UCSD-AML1 (cell line): ENCODE results near the gene HIVEP3.

Experiments
- DNase-seq: peaks from one replicate; lab custom pipeline; 2025; ENCODE audit not compliant: unreplicated experiment; lab: John Stamatoyannopoulos, UW

The HIVEP3 gene

DNA sequence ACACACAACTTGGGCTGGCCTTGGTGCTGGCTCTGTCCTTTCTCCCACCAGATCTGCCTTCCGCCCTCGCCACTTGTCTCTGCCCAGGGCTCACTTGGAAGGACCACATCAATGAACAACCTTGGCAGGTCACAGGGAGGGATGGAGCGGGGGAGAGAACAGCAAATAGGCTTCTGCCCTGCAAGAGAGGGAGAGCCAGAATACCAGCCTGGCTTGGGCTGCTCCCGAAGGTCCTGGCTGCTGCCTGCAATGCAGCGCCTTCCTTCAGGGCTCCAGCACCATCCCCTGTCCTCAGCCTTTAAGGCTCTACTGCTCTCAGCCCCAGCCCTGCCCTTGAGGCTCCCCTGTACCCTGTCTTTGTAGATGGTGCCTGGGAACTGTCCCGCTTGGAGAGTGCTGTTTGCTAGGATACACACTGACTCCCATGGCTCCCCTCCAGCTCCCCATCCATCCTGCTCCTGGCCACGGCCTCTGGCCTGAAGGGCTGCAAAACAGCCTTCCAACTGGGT lies 43.8 kb downstream of the HIVEP3 start:
- DNase-seq = no peak

DNA sequence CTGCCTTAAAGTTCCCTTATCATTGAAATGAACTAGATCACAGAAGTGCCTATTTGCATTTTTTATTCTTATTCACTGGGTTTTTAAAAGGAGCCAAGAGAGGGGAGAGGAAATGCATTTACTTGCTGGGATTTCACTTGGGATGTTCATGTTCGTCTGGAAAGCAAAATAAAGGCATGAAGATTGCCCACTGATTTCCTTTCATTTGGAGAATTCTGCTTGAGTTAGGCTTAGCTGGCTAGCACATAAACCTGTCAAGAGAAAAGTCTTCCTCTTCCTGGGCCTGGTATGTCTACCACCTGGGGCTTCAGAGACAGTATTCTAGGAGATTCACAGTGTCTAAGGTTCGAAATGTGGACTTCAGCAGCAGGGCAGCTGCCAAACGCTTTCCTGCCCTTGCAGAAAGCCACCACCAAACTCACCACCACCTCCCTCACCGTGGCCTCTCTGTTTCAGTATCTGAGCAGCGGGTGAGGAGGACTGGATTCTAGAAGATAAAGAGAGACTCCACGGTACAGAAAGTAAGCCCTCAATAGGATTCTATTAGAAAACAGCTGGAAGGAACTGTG lies 44.5 kb downstream of the HIVEP3 start:
- no peak for DNase-seq

DNA sequence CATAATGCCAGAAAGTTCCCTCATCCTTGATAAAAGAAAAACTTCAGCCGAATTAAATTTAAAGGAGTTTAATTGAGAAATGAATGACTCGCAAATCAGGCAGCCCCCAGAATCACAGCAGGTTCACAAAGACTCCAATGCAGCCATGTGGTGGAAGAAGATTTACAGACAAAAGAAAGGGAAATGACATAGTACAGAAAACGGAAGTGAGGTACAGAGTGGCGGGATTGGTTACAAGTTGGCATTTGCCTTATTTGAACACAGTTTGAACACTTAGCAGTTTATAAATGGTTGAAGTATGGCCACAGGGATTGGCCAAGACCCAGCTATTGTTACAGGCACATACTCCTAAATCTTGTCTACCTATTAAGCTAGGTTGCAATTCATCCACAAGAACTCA lies 46.6 kb downstream of the HIVEP3 start:
- DNase-seq = no peak

DNA sequence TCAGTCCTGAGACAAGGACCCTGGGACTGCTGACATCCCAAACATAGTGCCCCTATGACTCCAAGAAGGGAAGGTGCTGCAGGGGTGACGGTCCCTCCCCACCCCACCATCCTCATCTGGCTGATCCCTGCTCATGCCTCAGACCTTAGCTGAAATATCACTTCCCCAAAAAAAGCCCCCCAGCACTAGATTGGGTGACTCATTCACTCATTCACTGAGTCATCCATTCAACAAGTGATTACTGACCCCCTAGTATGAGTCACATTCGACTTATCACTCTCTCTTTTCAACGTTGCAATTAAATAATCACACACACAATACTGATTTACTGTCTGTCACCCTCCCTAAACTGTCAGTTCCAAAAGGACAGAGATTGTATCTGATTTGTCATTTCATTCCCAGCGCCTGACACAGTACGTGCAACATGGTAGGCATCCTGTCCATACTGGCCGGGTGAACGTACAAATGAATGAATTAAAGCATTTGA lies 48.6 kb downstream of the HIVEP3 start:
- DNase-seq = no peak

DNA sequence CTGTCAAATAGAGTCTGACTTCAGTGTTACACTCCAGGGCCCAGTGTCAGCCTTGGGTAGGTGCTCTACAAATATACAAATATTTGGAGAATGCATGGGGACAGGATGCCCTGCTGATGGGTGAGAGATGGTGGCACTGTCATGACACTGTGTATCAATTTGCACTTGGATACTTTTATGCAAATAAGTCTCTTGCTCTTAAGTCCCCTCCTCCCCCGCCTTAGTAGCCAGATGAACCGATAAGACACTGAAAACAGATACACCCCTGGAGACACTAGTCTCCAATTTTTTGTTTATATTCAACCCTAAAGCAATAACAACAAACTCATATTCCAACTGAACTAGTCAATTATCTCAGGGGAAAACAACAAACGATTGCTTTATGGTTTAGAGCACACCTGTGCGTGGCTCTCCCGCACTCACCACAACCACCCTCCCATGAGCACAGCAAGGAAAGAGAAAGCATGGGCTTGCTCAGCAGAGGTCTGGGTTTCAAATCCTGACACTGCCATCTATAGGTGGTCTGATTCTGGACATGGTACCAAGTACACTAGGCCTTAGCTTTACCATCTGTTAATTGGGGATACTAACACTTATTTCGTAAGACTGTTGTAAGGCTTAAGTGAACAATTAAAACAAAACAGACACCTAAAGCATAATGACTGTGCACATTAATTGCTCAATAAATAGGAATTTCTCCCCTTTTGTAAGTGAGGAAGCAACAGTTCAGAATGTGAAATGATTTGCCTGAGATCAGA lies 50.3 kb downstream of the HIVEP3 start:
- no peak for DNase-seq

DNA sequence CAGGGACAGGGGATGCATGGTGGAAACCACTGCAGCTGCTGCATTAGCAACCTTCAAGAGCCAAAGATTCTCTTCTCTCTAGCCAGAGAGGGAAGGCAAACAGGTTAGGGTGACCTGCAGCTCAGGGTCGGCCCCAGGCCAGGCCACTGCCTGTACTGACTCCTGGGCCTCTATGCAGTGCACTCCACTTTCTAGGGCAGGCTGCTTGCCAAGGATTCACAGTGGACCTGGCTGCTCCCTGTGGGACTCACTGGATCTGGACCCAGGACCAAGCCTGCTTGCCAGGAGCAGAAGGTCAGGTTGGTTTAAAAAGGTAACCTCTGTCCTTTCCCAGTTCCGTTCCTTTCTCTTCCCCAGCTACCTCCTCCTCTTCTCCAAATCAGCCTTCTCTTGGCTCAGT lies 52.4 kb downstream of the HIVEP3 start:
- no peak for DNase-seq

DNA sequence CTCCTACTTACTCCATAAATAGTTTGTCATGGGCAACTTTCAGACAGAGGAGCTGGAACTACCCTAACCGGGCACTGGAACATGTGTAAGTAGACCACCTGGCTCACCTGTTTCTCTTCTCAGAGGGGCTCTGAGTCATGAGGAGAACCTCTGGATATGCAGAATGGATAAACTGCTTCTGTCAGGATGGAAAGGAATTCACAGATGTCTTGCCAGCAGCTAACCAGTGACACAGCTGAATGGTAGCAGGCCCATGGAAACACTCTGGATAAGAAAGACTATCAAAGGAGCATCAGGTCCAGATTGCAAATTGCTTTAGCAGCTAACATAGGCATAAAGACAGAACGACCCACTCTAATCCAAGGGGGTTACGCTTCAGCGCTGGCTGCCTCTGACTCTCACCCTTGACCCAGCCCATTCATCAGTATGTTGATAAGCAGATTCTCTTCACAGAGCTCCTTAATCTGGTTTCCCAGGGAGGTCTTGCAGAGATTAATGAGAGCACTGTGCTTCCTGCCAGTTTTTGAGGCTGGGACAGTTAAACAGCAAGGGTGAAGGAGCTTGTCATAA lies 54.2 kb downstream of the HIVEP3 start:
- DNase-seq = no peak

DNA sequence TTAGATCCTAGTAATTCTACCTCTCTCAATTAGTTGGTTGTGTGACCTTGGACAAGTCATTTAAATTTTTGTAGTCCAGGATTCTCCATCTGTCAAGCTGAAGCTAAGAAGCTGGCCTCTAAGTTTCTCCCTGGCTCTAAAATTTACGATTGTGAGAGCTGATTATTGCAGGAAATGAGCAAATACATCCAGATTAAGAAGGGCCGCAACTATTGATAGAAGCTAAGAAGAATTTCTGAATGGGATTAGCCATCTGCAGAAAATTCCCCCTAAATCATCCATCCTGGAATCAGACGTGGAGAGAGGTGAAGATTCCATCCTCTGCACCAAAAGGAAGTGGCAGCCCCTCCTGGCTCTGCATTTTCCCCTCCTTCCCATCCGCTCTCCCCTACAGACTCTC lies 55.0 kb downstream of the HIVEP3 start:
- no peak for DNase-seq

DNA sequence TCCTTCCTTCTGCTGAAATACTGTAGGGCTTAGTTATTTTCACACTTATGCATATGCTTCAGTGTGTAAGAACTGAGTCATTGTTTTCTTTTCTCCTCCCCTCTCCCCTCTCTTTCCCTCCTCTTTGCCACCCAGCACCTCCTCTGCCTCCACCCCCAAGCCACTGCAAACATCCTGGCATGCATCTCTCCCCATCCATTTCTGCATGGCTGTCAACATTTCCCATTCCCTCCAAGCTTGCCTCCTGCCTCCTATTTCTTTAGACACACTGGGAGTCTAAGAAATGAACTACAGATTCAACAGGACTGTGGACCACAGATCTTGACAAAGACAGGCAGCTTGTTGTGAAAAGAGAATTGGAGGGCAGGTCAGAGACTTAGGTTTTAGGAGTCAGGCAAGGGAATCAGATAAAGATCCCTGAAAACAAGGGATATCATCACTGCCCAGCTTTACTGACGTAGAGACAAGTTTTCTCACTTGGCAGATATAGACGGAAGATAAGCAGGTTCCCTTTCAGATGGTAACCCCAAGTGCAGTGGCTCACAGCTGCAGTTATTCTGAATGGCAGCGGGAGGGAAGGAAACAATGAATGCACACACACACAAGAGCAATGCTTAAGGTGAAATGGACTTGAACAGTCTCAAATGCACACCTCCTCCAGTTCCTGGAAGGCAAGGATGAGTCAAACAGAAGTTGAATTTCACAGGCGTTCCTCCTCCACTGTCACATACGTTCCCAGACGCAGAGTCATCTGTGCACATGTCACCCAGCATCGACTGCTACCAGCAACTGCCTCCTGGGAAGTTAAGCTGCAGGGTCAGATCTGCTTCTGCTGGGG lies 56.1 kb downstream of the HIVEP3 start:
- DNase-seq = no peak

DNA sequence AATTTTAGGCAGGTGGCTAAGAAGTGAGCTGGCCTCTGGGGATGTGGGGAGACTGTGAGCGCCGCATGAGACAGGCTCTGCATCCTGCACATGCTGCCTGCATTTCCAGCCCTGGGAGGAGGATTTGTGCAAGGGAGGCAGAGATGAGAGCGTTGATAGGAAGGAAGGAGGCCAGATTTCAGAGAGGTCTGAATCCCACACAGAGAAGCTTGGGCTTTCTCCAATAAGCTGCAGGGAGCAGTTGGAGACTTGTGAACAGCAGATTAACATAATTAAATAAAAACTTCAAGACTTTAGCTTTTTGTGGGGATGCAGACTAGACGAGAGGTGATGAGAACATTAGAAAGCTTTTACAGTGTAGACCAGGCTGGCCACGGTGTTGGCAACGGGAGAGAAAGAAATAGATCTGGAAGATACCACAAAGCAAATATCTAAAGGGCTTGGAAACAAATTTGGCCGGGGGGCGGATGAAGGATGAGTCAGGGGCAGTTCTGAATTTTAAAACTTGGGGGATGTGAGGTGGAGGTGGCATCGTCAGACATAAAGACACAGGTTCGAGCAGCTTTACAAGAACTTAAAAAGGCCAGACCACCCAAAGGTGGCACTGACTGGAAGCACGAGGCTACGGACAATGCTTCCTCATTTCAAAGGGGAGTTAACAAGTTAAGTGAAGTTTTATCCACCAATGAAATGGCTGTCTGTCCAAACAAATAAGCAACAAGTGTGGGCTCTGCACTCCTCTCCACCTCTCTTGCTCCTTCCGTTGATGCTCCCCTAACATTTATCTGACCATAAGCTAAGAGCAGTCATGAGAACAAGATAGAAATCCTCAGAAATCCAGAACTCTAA lies 57.0 kb downstream of the HIVEP3 start:
- no peak for DNase-seq

DNA sequence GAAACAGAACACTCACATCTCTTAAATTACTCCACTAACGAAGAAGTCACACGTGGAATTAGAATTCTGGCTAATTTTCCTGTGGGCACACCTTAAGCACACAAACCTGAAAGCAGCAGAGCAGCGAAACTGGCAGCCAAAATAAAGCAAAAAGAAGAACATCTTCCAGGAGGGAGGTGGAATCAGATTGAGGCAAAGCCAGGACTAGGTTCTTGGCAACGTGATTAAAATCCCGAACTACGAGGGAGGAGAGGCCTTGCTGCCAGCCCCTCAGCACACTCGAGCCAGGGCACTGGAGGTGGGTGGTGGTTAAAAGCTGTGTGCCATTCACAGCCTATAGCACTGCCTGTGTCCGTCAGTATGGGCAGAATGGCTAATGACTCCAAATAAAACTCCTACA lies 58.0 kb downstream of the HIVEP3 start:
- DNase-seq = no peak

DNA sequence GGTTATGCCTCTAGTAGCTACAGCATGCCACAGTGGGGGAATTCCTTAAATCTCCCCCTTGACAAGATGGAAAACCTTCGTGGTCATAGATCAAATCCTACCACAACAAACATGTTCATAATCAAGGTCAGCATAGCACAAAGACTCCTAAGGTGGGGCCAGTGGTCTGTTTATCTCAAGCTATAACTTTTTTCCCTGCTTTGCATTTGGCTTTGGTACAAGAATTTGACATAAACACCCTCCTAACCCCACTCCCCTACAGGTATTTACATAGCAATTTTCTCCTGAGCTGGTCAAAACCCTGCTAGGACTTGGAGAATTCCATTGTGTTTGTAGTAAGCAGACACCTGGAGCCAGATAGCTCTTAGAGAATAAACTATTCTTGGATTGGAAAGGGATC lies 58.5 kb downstream of the HIVEP3 start:
- no peak for DNase-seq

DNA sequence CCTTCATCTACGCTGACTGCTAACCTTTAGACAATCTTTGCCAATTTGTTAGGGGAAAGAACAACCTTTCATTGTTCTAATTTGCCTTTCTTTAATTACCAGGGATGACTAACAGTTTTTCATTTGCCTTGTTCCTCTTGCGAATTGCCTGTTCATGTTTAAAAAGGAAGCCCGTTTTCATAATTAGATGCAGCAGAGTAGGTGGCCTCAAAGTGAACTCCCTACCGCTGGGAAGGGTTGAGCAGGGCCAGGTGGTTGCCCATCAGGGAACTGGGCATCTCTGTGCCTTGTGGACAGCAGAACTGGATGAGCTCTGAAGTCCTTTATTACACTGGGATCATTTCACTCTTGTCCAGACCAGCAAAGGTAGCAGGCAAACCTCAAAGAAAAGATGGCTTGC lies 59.0 kb downstream of the HIVEP3 start:
- DNase-seq = no peak

DNA sequence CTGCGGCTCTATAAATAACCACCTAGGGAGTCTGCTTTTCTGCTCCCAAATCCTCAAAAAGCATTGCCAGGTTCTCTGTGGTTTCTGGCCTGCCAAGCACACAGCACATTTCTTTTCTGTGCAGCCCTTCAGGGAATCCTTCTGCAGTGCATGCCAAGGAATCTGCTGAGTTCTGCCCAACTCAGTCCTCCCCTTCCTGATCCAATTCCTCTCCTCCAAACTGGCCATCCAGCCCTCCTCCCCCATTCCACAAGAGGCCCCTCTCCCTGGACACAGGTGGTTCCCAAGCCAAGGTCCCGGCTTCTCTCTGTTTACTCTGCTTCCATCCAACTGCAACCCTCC lies 61.8 kb downstream of the HIVEP3 start:
- DNase-seq = no peak

DNA sequence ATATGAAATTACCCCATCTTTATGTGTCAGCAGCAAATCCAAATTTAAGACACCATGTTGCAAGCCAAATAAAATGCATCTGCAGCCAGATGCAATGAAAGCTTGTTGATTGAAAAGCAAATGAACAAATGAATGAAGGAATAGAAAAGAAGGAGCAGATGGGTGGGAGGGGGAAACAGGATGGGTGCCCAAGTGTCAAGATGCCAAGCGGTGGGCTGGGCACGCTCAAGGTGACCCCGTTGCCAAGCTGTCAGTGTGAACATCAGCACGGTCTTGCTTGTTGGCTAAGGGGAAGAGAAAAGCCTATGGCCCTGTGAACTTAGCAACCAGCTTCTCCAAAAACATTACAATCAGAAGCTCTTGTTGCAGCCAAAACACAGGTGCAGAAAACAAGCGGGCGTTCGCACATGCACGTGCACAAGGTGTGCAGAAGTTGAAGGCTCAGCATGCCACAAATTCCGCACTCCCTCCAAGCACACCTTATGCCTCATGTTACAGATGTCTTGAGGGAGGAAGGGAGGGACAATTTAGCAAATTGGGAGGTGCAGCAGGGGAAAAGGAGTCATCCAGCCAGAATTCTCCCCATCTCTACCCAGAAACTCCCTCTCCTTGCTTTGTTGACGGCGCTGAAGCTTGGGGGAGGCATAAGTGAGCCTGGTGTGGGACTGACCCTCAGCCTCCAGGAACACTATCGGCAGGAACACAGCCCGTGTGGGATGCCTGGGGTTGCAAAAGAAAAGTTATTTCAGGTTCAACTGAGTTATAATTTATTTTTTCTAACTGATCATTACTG lies 62.4 kb downstream of the HIVEP3 start:
- DNase-seq = no peak

DNA sequence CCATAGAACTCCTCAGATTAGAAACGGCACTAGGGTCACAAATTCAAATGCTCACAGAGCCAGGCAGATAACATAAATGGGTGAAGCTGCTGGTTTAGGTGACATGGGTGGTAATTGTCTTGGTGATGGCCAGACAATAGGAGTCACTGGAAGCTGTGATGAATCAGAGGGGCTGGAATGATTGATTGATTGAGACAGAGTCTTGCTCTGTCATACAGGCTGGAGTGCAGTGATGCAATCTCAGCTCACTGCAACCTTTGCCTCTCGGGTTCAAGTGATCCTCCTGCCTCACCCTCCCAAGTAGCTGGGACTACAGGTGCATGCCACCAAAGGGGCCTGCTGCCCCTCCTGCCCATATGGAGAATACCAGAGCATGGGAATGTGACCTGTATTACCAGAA lies 63.0 kb downstream of the HIVEP3 start:
- DNase-seq = no peak

DNA sequence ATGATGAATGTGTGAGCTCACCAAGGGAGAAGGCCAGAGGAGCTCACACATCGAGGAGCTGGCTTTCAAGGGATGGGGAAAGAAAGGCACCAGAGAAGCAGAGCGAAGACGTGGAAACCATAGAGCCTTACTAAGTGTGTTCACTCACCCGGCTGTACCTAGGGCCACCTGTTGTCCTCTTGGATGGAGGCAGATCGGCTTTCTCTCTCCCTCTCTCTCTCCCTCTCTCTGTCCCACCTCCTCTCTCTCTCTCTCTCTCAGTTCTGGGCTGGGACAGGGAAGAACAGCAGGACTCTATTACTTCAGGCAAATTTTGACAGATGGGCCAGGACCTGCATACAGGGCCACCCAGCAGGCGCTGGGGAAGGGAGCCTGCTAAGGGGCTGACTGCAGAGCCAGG lies 64.8 kb downstream of the HIVEP3 start:
- no peak for DNase-seq

DNA sequence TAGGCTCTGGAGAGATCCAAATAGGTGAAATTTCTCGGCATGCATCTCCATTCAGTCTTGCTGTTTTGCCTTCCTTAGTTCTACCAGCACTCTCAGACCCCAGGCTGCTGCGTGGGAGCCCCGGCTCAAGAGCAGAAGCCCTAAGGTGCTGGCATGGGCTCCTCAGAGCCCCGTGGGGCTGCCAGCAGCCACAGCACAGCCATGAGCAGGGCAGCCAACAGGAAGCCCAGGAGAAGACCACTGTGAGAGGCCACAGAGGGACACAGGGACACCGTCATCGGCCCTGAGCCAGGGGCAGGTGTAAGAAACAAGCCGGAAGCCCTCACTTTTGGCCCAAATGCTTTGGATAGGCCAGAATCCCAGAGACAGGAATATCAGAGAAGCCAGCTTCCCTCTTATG lies 66.6 kb downstream of the HIVEP3 start:
- no peak for DNase-seq

DNA sequence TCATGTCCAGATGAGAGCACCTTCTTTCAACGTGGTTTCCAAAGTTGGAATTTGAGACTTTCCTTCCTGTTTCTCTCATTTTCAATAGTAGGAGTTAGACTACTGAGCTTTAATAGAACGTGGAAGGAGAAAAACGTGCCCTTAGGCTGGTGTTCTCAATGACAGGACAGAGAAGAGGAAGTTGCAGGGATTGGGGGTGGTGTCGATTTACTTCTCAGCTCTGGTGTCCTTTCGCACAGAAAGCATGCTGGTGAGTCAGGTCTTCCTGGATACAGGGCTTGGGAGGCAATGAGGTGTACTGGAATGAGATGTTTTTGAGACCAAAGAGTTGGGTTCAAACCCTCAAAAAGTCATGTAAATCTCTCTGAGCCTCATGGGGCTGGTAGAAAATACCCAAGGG lies 67.1 kb downstream of the HIVEP3 start:
- no peak for DNase-seq

DNA sequence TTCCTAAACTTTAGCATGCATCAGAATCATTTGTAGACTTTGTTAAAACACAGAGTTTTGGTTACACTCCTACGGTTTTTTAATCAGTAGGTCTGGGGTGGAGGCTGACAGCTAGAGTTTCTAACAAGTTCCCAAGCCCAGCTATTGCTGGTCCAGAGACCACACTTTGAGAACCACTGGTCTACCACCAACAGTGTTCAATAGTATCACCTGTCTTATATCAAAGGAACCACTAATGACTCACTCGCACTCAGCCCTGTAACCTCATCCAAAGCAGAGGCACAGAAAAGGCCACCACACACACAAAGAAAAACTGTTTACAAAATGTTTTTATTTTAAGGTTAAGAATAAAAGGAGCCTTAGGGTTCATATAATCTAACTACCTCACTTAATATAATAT lies 68.7 kb downstream of the HIVEP3 start:
- no peak for DNase-seq
